GM19467 (cell line): ENCODE results near the gene GLCE.

ENCODE experiments used
- ATAC-seq: cut with Tn5 transposase; IDR thresholded peaks from one replicate; pipeline ENCODE4 v1.9.1; 2021; ENCODE audit warnings: mild to moderate bottlenecking, moderate library complexity; ENCODE audit not compliant: unreplicated experiment

Gene GLCE

GRCh38 chr15:69316291-69316690 lies 155.9 kb downstream of the GLCE start:
- no peak for ATAC-seq

GRCh38 chr15:69317392-69317841 lies 157.0 kb downstream of the GLCE start:
- no peak for ATAC-seq

GRCh38 chr15:69318033-69318432 lies 157.6 kb downstream of the GLCE start:
- ATAC-seq = no peak

GRCh38 chr15:69319384-69320375 lies 159.2 kb downstream of the GLCE start:
- ATAC-seq = no peak

- ATAC-seq = no peak
These were observed 160.6 kb downstream of the GLCE start for GRCh38 chr15:69320977-69321554.
